GM21360 (cell line): ENCODE measurements around the gene GNRHR.

Experiments used
- ATAC-seq: cut with Tn5 transposase; IDR thresholded peaks from one replicate; pipeline ENCODE4 v1.9.1; 2021; ENCODE audit warnings: mild to moderate bottlenecking, moderate library complexity; ENCODE audit not compliant: unreplicated experiment

Gene GNRHR

DNA sequence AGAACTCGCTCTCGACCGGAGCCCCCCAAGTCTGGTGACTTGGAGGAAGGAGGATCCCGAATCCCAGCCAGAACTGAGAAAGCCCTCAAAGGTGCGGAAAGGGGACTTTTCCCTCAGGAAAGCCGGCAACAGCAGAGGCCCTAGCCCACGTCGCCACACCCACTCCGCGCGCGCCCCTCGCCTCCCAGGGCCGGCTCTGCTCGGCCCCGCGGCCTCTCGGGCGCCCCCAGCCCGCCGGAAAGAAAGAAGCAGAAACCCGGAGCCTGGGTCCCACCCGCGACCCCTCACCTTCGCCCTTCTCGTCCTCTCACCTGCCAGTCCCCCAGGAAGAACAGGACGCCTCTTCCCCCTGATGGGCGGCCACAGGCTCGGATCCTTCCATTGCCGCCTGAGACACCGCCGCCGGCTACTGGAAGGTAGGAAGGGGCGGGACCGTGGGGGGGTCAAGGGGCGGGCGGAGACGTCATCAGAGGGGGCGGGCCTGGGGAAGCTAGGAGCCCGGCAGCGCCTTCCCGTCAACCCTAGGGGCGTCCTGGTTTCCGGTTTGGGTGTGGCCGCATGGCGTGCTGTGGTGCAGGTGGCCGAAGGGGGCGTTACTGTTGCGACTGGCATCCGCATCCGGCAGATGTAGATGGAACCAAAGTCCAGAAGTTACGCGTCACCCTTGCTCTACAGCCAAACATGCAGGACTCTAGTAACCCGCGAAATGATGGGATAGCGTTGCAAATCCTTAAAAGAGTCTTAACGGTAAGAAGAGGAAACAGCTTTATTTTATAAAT, 53.3 kb downstream of the GNRHR start, which contains the start of gene UBA6:
Gene UBA6 (minus strand): TSS at position 418 of the 779 bp plus-strand sequence. CDS start 36 bp downstream, at position 382.
- peak; percentile 98 for ATAC-seq

DNA sequence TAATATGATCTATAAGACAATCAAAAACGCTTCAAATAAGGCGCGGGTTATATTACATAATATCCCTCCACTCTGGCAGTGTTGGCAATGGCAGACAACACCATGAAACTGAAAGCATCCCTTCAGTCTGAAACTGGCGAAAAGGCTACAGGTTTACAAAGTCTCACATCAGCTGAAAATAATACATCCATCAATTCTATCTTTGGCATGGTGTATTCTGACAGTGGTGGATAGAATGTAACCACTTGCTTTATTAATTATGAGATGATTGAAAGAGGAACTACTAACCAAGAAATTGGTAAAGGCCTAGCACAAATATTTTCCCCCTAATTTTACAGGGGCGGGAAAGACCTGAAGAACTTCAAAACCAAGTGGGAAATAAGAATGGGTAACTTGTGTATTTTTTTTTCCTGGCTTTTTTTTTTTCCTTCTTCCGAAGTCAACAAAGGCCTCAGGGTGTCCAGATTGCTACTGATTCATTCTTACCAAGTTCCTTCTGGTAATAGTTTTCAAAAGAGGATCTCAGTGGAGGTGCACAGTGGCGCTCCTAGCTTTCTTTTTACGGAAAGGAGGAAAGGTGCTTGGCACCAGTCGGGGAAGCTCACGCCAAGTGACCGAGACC, 54.0 kb downstream of the GNRHR start:
- peak; percentile 9 for ATAC-seq

DNA sequence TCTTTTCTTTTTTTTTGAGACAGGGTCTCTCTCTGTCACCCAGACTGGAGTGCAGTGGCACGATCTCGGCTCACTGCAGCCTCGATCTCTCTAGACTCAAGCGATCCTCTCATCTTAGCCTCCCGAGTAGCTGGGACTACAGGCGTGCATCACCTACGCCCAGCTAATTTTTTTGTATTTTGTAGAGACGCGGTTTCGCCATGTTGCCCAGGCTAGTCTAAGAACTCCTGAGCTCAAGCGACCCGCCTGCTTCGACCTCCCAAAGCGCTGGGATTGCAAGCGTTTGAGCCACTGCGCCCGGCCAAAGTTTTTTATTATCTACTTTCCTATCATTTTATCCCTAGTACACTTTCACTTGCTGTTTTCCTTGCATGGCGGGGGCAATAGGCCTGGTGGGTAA, 54.6 kb downstream of the GNRHR start:
- ATAC-seq = no peak

DNA sequence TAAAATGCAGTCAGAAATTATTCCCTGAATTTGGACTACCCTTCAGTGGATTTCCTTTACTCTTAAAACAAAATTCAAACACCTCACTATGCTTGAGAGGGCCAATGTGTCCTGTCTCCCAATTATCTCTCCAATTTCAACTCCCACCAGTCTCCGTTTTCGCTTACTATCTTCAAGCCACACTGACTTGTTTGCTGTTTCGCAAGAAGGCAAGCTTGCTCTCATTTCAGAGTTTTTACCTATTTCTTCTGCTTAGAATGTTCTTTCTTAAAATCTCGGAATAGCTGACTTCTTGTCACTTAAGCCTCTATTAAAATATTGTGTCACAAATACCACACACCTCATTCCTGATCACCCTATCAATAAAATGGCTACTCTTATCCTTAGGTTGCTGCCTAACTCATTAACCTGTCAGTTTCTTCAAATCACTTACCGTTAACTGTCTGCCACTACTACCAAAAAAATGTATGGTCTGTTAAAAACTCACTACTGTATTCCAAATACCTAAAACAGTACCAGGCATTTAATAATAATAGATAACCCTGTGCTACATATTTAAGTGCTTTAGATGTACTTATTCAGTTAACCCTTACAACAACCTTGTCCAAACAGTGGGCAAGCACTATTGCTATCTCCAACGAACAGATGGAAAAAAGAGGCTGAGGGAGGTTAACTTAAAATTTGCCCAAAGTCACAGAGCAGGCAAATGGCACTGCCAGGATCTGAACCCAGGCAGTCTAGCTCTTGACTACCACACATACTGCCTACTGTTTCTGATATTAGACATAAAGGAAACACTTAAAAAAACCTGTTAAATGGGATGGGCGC, 56.1 kb downstream of the GNRHR start:
- ATAC-seq = no peak

DNA sequence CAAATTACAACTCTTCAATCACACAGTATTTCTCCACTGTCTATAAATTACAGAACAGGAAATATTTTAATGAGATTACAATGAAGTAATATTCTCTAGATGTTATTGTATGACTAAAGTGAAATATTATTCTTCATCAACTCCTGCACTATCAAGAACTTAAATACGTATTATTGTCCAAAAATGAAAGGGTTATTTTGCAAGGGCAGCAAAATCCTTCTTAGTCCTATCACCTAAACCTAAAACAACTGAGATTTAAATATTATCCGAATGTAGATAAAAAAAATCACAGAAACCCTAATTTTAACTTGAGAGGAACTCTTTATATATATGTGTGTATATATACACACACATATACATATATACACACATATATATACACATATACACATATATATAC, 58.1 kb downstream of the GNRHR start:
- ATAC-seq = no peak

DNA sequence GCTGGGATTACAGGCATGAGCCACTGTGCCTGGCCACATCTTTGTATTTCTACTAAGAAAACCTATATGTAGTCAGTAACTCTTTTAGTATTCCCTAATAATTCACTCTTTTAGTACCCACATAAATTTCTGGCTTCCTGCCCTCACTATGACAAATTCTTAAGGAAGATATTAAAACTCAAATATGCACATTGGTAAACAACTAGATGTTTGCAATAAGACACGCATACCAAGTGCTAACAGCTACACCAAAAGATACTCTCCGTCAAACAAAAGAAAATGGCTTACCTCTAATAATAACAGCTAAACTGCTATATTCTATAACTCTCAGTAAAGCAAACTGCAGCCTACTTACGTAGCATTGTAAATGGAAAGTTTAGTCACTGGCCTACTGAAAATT, 59.5 kb downstream of the GNRHR start:
- no peak for ATAC-seq

DNA sequence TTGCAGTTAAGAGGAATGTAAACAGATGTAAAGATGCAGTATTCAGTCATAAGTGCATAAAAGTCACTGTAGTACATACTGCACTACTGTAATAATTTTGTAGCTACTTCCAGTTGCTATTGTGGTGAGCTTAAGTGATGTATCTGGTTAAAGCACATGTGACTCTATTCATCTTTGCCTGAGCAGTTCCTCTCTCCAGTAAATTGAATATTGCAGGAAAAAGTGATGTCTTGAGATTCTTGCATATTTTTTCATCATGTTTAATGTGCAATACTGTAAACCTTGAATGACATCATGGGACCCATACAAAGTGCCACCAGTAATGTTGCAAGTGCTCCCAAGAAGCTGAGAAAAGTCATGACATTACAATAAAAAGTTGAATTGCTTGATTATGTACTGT, 62.9 kb downstream of the GNRHR start:
- no peak for ATAC-seq
